GM12892 (cell line): ENCODE measurements around the gene RGS7.

Source experiments
- POLR2A ChIP-seq: IDR thresholded peaks from 2 replicates; pipeline ENCODE4 v1.6.1; 2011; ENCODE audit warnings: low read depth, low read length, control low read depth
- TAF1 ChIP-seq: IDR thresholded peaks from 2 replicates; pipeline ENCODE4 v1.6.1; 2011; ENCODE audit warnings: low read depth, mild to moderate bottlenecking, control low read depth, low read length, borderline replicate concordance

DNA sequence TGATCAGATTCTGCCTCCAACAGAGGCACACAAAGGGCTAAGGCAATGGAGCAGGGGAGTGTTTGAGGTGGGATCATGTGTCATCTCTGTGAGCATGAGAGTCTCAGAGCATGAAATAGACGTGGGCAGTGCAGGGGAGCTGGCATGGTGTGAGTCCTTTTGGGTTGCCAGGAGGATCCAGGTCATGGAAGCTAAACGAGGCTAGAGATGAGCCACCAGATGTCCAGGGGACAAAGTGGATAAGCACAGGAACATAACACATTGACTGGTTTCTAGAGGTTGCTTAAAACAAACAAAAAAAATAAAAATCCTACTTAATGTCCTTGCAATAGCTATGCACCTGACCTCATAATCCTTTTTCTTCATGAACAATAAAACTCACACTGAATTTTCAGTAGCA lies 490.3 kb downstream of the RGS7 start:
- TF ChIP-seq POLR2A (no peak), TAF1 (no peak)
